ENCODE results near the gene TMEM181.

TMEM181 gene

GRCh38 chr6:158539413-158539812 lies 20.5 kb upstream of the TMEM181 start:
- H3K9ac ChIP-seq (ENCODE audit: insufficient read length, low read depth), result no peak overlapping the region
- no peak for TF ChIP-seq SUZ12 (IDR thresholded peaks at IDR 0.05; ENCODE audit: extremely low read depth, insufficient read depth, insufficient read length)
- no peak for TF ChIP-seq YY1 (IDR thresholded peaks at IDR 0.05; ENCODE audit: insufficient read depth, insufficient read length)
- TF ChIP-seq ZNF274 (IDR thresholded peaks at IDR 0.05; ENCODE audit: low read depth, low read length), result no peak
- DNase-seq (ENCODE audit: low read depth, low spot score), result no peak
- H3K9me3 ChIP-seq (ENCODE audit: insufficient read depth, low read length), result no peaks in the 10 kb centered on the region
- H3K27me3 ChIP-seq (ENCODE audit: insufficient read depth, insufficient read length), result peaks cover 6% of the 10 kb centered on the region
- H3K36me3 ChIP-seq (ENCODE audit: insufficient read depth, insufficient read length, low read length), result no peaks in the 10 kb centered on the region
- no peaks in the 10 kb centered on the region for H3K4me1 ChIP-seq (ENCODE audit: insufficient read depth, insufficient read length)
- H3K4me3 ChIP-seq (ENCODE audit: insufficient read length, low read depth), result no peak overlapping the region

- H3K4me1 ChIP-seq (ENCODE audit: insufficient read depth, insufficient read length), result no peaks in the 10 kb centered on the region
- H3K36me3 ChIP-seq (ENCODE audit: insufficient read depth, insufficient read length, low read length), result no peaks in the 10 kb centered on the region
- no peak overlapping the region for H3K4me3 ChIP-seq (ENCODE audit: insufficient read length, low read depth)
- H3K27me3 ChIP-seq (ENCODE audit: insufficient read depth, insufficient read length), result peaks cover 6% of the 10 kb centered on the region
- no peaks in the 10 kb centered on the region for H3K9me3 ChIP-seq (ENCODE audit: insufficient read depth, low read length)
- TF ChIP-seq ZNF274 (IDR thresholded peaks at IDR 0.05; ENCODE audit: low read depth, low read length), result no peak
- no peak for TF ChIP-seq SUZ12 (IDR thresholded peaks at IDR 0.05; ENCODE audit: extremely low read depth, insufficient read depth, insufficient read length)
- TF ChIP-seq YY1 (IDR thresholded peaks at IDR 0.05; ENCODE audit: insufficient read depth, insufficient read length), result no peak
- no peak overlapping the region for H3K9ac ChIP-seq (ENCODE audit: insufficient read length, low read depth)
- DNase-seq (ENCODE audit: low read depth, low spot score), result no peak
Measured at GRCh38 chr6:158539881-158540280, 20.0 kb upstream of the TMEM181 start.

GRCh38 chr6:158543606-158544185 lies 16.2 kb upstream of the TMEM181 start:
- Histone ChIP-seq H3K27me3 (ENCODE audit: insufficient read depth, insufficient read length) (no peaks in the 10 kb centered on the region), H3K4me1 (ENCODE audit: insufficient read depth, insufficient read length) (peaks cover 3% of the 10 kb centered on the region), H3K4me3 (ENCODE audit: insufficient read length, low read depth) (no peak overlapping the region), H3K9me3 (ENCODE audit: insufficient read depth, low read length) (no peaks in the 10 kb centered on the region), H3K9ac (ENCODE audit: insufficient read length, low read depth) (no peak overlapping the region), H3K36me3 (ENCODE audit: insufficient read depth, insufficient read length, low read length) (no peaks in the 10 kb centered on the region)
- TF ChIP-seq ZNF274 (IDR thresholded peaks at IDR 0.05; ENCODE audit: low read depth, low read length) (no peak), YY1 (IDR thresholded peaks at IDR 0.05; ENCODE audit: insufficient read depth, insufficient read length) (no peak), SUZ12 (IDR thresholded peaks at IDR 0.05; ENCODE audit: extremely low read depth, insufficient read depth, insufficient read length) (no peak)
- DNase-seq (ENCODE audit: low read depth, low spot score), result no peak

- no peaks in the 10 kb centered on the region for H3K36me3 ChIP-seq (ENCODE audit: insufficient read depth, insufficient read length, low read length)
- no peak for DNase-seq (ENCODE audit: low read depth, low spot score)
- H3K9ac ChIP-seq (ENCODE audit: insufficient read length, low read depth), result no peak overlapping the region
- TF ChIP-seq SUZ12 (IDR thresholded peaks at IDR 0.05; ENCODE audit: extremely low read depth, insufficient read depth, insufficient read length), result no peak
- TF ChIP-seq YY1 (IDR thresholded peaks at IDR 0.05; ENCODE audit: insufficient read depth, insufficient read length), result no peak
- no peak for TF ChIP-seq ZNF274 (IDR thresholded peaks at IDR 0.05; ENCODE audit: low read depth, low read length)
- peaks cover 3% of the 10 kb centered on the region for H3K4me1 ChIP-seq (ENCODE audit: insufficient read depth, insufficient read length)
- no peaks in the 10 kb centered on the region for H3K27me3 ChIP-seq (ENCODE audit: insufficient read depth, insufficient read length)
- H3K9me3 ChIP-seq (ENCODE audit: insufficient read depth, low read length), result no peaks in the 10 kb centered on the region
- H3K4me3 ChIP-seq (ENCODE audit: insufficient read length, low read depth), result no peak overlapping the region
Measured at GRCh38 chr6:158544428-158544827, 15.5 kb upstream of the TMEM181 start.

- TF ChIP-seq YY1 (IDR thresholded peaks at IDR 0.05; ENCODE audit: insufficient read depth, insufficient read length) (no peak), ZNF274 (IDR thresholded peaks at IDR 0.05; ENCODE audit: low read depth, low read length) (no peak), SUZ12 (IDR thresholded peaks at IDR 0.05; ENCODE audit: extremely low read depth, insufficient read depth, insufficient read length) (no peak)
- DNase-seq (ENCODE audit: low read depth, low spot score), result no peak
Measured at GRCh38 chr6:158545043-158545966, 14.6 kb upstream of the TMEM181 start.

GRCh38 chr6:158548418-158549161 lies 11.3 kb upstream of the TMEM181 start:
- TF ChIP-seq YY1 (IDR thresholded peaks at IDR 0.05; ENCODE audit: insufficient read depth, insufficient read length), result no peak
- TF ChIP-seq SUZ12 (IDR thresholded peaks at IDR 0.05; ENCODE audit: extremely low read depth, insufficient read depth, insufficient read length), result no peak
- TF ChIP-seq ZNF274 (IDR thresholded peaks at IDR 0.05; ENCODE audit: low read depth, low read length), result no peak
- Histone ChIP-seq H3K9ac (ENCODE audit: insufficient read length, low read depth) (no peak overlapping the region), H3K4me3 (ENCODE audit: insufficient read length, low read depth) (no peak overlapping the region), H3K4me1 (ENCODE audit: insufficient read depth, insufficient read length) (peaks cover 3% of the 10 kb centered on the region), H3K9me3 (ENCODE audit: insufficient read depth, low read length) (no peaks in the 10 kb centered on the region), H3K27me3 (ENCODE audit: insufficient read depth, insufficient read length) (no peaks in the 10 kb centered on the region), H3K36me3 (ENCODE audit: insufficient read depth, insufficient read length, low read length) (no peaks in the 10 kb centered on the region)
- no peak for DNase-seq (ENCODE audit: low read depth, low spot score)

More at GRCh38 chr6:158545043-158545966, 14.6 kb upstream of the TMEM181 start:
- Histone ChIP-seq H3K9ac (ENCODE audit: insufficient read length, low read depth) (no peak overlapping the region), H3K9me3 (ENCODE audit: insufficient read depth, low read length) (no peaks in the 10 kb centered on the region), H3K27me3 (ENCODE audit: insufficient read depth, insufficient read length) (no peaks in the 10 kb centered on the region), H3K4me1 (ENCODE audit: insufficient read depth, insufficient read length) (peaks cover 3% of the 10 kb centered on the region), H3K36me3 (ENCODE audit: insufficient read depth, insufficient read length, low read length) (no peaks in the 10 kb centered on the region), H3K4me3 (ENCODE audit: insufficient read length, low read depth) (no peak overlapping the region)

Data from NT2/D1 (cell line).